GM12874 (cell line): ENCODE measurements around the gene ANKRD62.

Source experiments
- TF ChIP-seq, protein P1 (sequence below): IDR thresholded peaks from 2 replicates; pipeline ENCODE4 v1.5.1; 2011; ENCODE audit warnings: low read depth, mild to moderate bottlenecking, control low read depth, low read length, moderate library complexity; ENCODE audit not compliant: insufficient read depth

Gene ANKRD62

GRCh38 chr18:12093520-12094257 is at the start of gene ANKRD62:
ANKRD62 (plus strand) TSS chr18:12093843; CDS start chr18:12094018, 175 bp downstream.
- TF ChIP-seq, protein P1, sequence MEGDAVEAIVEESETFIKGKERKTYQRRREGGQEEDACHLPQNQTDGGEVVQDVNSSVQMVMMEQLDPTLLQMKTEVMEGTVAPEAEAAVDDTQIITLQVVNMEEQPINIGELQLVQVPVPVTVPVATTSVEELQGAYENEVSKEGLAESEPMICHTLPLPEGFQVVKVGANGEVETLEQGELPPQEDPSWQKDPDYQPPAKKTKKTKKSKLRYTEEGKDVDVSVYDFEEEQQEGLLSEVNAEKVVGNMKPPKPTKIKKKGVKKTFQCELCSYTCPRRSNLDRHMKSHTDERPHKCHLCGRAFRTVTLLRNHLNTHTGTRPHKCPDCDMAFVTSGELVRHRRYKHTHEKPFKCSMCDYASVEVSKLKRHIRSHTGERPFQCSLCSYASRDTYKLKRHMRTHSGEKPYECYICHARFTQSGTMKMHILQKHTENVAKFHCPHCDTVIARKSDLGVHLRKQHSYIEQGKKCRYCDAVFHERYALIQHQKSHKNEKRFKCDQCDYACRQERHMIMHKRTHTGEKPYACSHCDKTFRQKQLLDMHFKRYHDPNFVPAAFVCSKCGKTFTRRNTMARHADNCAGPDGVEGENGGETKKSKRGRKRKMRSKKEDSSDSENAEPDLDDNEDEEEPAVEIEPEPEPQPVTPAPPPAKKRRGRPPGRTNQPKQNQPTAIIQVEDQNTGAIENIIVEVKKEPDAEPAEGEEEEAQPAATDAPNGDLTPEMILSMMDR, result no peak

GRCh38 chr18:12044591-12044990 is 49.1 kb upstream of the ANKRD62 start:
- TF ChIP-seq, protein P1, result no peak

DNA sequence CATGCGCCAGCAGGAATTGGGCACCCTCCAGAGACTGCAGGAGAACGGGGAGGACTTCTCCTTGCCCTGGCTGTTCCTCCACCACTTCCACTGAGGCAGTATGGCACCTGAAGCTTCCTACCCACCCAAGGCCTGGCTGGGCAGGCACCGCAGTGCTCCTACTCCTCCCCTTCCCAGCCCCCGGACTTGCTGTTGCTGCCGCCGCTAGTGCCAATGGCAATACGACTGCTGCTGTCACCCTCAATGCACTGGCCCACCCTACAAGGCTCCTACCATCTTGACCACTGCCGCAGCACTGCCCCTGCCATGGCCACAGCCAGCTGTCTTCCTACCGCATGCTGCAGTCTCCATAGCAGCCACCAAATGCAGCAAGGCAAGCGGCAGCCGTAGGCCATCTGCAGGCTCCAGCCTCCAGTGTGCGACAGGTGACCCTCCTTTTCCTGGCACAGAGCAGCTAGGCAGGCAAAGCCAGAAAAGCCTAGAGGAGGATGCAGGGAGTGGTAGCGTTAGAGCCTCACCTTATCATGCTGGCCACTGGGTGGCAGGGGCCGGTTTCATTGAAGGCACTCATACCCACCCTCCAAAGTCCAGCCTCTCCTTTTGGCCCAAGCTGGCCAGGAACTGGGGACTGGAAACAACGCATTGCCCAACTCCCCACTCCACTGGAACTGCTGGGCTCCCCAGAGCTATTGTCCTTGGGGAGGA is 47.4 kb upstream of the ANKRD62 start:
- TF ChIP-seq, protein P1, result no peak

DNA sequence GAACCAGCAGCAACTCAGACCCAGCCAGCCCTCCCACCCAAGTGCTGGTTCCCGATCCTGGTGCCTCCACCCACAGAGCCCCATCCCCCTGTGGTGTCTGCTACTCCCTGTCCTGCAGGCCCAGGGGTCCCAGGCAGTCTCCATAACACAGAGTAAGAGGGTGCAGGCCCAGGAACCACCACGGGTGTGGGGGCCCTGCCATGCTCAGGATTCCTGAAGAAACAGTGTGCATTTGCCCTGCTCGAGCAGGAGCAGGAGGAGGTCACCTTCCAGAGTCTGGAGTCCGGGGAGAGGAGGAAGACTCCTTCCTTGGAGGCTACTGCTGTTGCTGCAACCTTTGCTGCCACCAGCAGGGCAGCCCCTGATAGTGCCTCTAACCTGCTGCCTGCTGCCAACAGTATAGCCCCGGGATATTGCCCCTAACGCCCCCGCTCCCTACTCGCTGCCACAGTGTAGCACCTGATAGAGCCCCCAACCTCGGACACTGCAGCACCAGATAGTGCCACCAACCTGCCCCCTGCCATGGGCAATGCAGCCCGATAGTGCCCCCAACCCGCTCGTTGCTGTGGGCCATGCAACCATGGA is 46.8 kb upstream of the ANKRD62 start:
- TF ChIP-seq, protein P1, result peak; percentile 40

GRCh38 chr18:12048010-12048826 is 45.4 kb upstream of the ANKRD62 start:
- TF ChIP-seq, protein P1, result no peak

GRCh38 chr18:12048827-12049175 is 44.8 kb upstream of the ANKRD62 start:
- TF ChIP-seq, protein P1, result no peak
